ENCODE data around the gene GUCD1. TPM values are rescaled to one million over a fixed set of nuclear protein-coding genes. Genes with fewer than 3 reads are reported as not detected.
"Not testable (repeated sequence)": the region's sequence is repeated elsewhere in the genome, so short reads cannot be mapped to it uniquely, and the experiment has no call there.

The GUCD1 gene
- 100 to 1,000 TPM in 1 of 2 experiments, 10 to 100 TPM in 1; 99.7 to 111 TPM for total RNA-seq

DNA sequence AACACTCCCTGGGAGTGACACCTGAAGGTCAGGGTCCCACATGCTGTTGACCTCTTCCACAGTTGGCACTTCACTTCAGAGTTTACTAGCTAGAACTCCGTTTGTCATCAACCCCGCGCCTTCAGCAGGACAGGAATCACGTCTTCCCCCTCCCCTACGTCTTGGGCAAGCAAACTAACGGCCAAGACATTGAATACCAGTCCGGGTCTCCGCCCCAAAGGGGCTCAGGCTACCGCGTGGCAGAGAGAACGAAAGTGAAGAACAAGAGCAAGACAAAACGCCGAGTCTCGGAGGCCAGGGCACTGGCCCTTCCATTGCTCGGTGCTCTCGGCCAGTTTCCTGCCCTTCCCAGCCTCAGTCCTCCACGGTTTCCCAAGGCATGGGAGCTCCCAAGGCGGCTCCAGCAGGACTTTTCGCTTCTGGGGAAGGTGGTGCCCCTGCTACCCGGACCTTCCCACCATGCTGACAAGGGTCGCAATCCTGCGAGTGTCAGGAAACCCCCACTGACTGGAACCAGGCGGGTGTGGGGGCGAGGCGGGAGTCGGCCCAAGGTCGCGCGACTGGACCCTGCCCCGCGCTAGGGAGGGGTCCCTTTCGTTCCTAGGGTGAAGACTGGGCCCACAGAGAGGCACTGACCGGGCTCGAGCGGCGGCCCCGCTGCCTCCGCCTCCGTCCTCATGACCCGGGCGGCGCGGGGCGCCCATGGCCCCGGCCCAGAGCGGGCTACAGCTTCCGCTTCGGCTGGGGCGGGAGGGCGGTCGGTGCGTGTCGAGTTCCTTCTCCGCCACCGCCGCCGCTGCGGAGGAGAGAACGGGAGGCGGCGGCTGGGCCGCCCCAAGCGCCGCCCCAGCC lies at the start of gene GUCD1:
GUCD1 (minus strand) TSS at position 826 of the 852 bp plus-strand sequence; CDS start at position 679, 147 bp downstream.
- ATAC-seq (no peak), DNase-seq (peak; percentile 51)
- TF ChIP-seq, protein P1, sequence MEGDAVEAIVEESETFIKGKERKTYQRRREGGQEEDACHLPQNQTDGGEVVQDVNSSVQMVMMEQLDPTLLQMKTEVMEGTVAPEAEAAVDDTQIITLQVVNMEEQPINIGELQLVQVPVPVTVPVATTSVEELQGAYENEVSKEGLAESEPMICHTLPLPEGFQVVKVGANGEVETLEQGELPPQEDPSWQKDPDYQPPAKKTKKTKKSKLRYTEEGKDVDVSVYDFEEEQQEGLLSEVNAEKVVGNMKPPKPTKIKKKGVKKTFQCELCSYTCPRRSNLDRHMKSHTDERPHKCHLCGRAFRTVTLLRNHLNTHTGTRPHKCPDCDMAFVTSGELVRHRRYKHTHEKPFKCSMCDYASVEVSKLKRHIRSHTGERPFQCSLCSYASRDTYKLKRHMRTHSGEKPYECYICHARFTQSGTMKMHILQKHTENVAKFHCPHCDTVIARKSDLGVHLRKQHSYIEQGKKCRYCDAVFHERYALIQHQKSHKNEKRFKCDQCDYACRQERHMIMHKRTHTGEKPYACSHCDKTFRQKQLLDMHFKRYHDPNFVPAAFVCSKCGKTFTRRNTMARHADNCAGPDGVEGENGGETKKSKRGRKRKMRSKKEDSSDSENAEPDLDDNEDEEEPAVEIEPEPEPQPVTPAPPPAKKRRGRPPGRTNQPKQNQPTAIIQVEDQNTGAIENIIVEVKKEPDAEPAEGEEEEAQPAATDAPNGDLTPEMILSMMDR (IDR thresholded peaks at IDR 0.05), result no peak
- ChIA-PET CTCF (interaction anchor here (1.2 kb wide), 2 partner anchors 33 to 127 kb away, joined by 4 to 5 read pairs; partner anchors contain the start of gene ADORA2A), POLR2A (interaction anchor here (0.6 to 2.4 kb wide), 14 partner anchors 8 to 506 kb away, joined by 3 to 14 read pairs (median 3); partner anchors contain the start of genes ADORA2A and SPECC1L)
- Mint-ChIP-seq H3K27ac (peak within 1 kb of the TSS; percentile 99), H3K4me3 (peak within 1 kb of the TSS; percentile 98), H3K27me3 (no peaks in the 10 kb centered on the region), H3K9me3 (no peaks in the 10 kb centered on the region), H3K36me3 (ENCODE audit: low read depth) (peaks cover 44% of the 10 kb centered on the region), H3K4me1 (ENCODE audit: low read depth) (peaks cover 43% of the 10 kb centered on the region)
- intact Hi-C loops (cut with micrococcal nuclease), result no loop called here

DNA sequence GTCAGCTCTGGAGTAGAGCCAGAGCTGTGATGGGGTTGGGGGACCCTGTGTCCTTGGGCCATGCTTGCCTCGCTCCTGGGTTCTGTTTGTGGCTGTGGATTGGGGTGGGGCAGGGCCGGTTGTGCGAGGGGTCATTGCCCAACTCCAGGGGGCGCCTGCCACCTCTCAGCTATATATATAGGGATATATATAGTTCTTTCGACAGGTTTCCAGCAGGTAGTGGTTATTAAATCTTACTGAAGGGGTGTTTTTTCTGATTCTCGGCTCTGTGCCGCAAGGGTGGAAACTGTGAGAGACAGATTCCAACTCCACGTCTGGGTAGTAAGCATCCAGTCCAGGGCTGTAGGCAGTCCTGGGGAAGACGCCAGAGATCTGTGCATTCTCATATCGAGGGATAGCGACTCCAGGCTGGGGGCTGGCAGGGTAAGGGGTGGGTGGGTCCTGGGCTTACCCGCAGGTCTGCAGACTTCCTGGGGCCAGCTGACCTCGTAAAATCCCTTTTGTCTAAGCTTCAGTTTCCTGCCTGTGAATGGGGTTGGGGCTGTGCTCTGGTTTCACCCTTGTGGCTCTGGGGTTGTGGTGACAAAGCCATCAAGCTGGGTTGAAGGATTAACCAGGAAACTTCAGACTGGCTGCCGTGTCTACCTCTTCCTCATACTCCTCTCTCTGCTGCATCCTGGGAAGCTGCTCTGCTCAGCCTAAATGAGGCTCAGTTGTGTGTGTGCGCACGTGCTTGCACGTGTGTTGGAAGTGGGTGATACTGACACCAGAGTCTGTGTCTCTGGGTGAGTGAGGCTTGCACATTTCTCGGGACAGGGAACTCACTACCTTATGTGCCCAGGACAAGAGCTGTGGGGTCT lies 49.1 kb upstream of the GUCD1 start:
- CTCF ChIA-PET; H3K36me3 Mint-ChIP-seq (ENCODE audit: low read depth); H3K9me3 Mint-ChIP-seq; H3K27me3 Mint-ChIP-seq; intact Hi-C loops (cut with micrococcal nuclease); POLR2A ChIA-PET: not testable (repeated sequence)
- Mint-ChIP-seq H3K4me3 (peak overlapping the region; percentile 31), H3K4me1 (ENCODE audit: low read depth) (peaks cover 26% of the 10 kb centered on the region), H3K27ac (peak overlapping the region; percentile 76)
- DNase-seq (peak; percentile 64), ATAC-seq (peak; percentile 51)
- TF ChIP-seq, protein P1 (IDR thresholded peaks at IDR 0.05), result peak; percentile 24

DNA sequence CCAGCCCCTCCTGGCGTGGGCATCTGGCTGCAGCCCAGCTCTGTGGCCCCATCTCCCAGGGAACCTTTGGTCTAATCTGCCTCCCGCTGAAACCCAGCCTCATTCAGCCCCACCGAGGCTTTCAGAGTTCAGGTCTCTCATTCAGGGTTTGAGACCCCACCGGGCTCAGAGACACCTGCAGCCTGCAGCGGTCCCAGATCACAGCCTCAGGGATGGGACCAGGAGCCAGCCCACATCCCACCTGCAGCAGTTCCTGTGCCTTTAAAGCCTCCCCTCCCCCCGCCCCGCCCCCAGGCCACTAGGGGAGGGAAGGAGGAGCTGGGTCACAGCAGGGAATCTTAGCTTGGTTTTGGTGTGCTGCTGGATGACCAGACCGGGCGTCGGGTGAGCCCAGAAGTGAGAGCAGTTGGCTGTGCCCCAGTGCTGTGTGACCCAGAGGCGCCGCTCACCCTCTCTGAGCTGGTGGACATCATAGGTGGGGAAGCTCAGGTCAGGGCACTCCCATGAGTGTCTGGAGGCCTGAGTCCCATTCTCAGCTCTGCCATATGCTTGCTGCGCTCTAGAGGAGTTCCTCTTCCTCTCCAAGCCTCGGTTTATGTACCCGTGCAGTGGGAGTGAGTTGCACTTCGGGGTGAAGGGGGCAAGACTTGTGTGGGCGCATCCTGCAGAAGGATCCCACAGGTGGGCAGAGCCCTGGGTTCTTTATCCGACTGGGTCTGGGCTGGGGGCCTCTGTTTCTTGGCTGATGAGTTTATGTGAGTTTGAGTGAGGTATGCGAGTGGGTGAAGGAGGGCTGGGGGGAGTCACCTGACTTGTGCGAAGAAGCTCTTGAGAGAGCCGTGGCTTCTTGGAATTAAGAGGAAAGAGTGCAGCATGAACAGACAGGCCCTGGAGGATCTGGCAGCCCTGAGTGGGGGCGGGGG lies 48.2 kb upstream of the GUCD1 start, which contains the start of gene GGT1:
GGT1 (plus strand) TSS at position 347 of the 923 bp plus-strand sequence. CDS start 7,889 bp downstream, outside the sequence.
- CTCF ChIA-PET; DNase-seq; POLR2A ChIA-PET; intact Hi-C loops (cut with micrococcal nuclease); H3K9me3 Mint-ChIP-seq; H3K36me3 Mint-ChIP-seq (ENCODE audit: low read depth); H3K27me3 Mint-ChIP-seq: not testable (repeated sequence)
- H3K4me3 Mint-ChIP-seq, result peak within 1 kb of the TSS; percentile 31
- peaks cover 24% of the 10 kb centered on the region for H3K4me1 Mint-ChIP-seq (ENCODE audit: low read depth)
- H3K27ac Mint-ChIP-seq, result peak within 1 kb of the TSS; percentile 76
- peak; percentile 1 for ATAC-seq

DNA sequence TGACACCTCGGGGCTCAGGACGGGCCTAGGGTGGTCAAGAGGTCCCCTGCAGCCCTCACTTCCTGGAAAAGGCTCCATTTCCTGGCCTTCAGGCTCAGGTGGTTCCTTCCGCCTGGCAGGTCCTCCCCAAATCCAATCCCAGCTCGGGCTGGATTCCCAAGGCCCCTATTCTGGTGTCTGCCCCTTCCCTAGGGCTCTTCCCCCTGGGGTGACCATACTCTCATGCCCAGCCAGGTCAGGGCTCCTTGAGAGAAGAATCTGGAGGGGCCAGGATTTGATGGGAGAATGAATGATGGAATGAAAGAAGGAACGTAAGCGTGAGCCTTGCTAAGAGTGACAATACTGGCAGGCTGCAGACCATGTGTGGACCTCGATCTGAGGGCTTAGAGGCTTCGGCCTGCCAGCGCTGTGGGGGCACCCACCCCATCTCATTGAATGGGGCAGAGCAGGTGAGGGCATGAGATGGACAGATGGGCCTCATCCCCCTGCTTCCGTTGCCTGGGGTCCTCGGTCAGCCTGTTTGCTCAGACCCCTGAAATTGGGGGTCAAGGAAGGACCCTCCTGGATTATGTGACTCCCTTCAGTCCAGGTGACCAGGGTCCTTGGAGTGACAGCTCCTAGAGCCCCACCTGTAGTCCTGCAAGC lies 47.3 kb upstream of the GUCD1 start:
- not testable (repeated sequence) for H3K27ac Mint-ChIP-seq; H3K36me3 Mint-ChIP-seq (ENCODE audit: low read depth)

More for the DNA sequence above, 47.3 kb upstream of the GUCD1 start:
- DNase-seq; H3K4me3 Mint-ChIP-seq; POLR2A ChIA-PET; H3K9me3 Mint-ChIP-seq; CTCF ChIA-PET; ATAC-seq; intact Hi-C loops (cut with micrococcal nuclease); H3K27me3 Mint-ChIP-seq: not testable (repeated sequence)
- H3K4me1 Mint-ChIP-seq (ENCODE audit: low read depth), result peaks cover 19% of the 10 kb centered on the region

Measured in activated CD8-positive, alpha-beta T cell treated with anti-CD3 and anti-CD28 coated beads for 36 hours (primary cell).